Breast epithelium (tissue), 3 donors: Measurements from ENCODE around the gene RALGPS1.

Source experiments
- CTCF ChIP-seq, 3 donors: fragments of 450-650 bp; IDR thresholded peaks; one replicate each; pipeline ENCODE4 v1.5.1; 2016 to 2017; ENCODE audit warnings: antibody characterized with exemption in 3 of 3, mild to moderate bottlenecking in 3 of 3, moderate library complexity in 3 of 3
- POLR2A ChIP-seq: fragments of 450-650 bp; IDR thresholded peaks from one replicate; pipeline ENCODE4 v1.6.1; 2016; ENCODE audit warnings: antibody characterized with exemption, mild to moderate bottlenecking, moderate library complexity
- POLR2AphosphoS5 ChIP-seq, 3 donors: sonication (generic); formaldehyde crosslinking; IDR thresholded peaks; one replicate each; pipeline ENCODE4 v1.6.1; 2017; ENCODE audit warnings: antibody characterized with exemption in 3 of 3

- TF ChIP-seq CTCF (IDR thresholded peaks at IDR 0.05) (no peak), POLR2AphosphoS5 (IDR thresholded peaks at IDR 0.05) (no peak), POLR2A (no peak)
Measured at GRCh38 chr9:127154003-127154389, 239.4 kb downstream of the RALGPS1 start.
